Psoas muscle (tissue), 8 donors: ENCODE data around the gene GRM7. TPM values are rescaled to one million over a fixed set of nuclear protein-coding genes. Genes with fewer than 3 reads are reported as not detected.

ENCODE experiments used
- ATAC-seq, 4 donors: fragments of 200-7000 bp; cut with Tn5 transposase; one replicate each; pipeline ENCODE4 v1.9.1; 2020; ENCODE audit warnings: moderate library complexity in 3 of 4, mild to moderate bottlenecking in 2 of 4
- DNase-seq, 2 donors: peaks; one replicate each; pipeline ENCODE4 v3.0.0-alpha.2; 2020
- H3K27ac ChIP-seq: fragments of 200-600 bp; one replicate; pipeline ENCODE4 v1.8.0; 2022
- H3K27me3 ChIP-seq, 3 donors: fragments of 200-600 bp in 1 of 3; one replicate each; pipeline versions ENCODE4 v1.6.1 to v1.8.0; 2013 to 2022; ENCODE audit warnings: low read length in 2 of 3, mild to moderate bottlenecking in 2 of 3, moderate library complexity in 1 of 3; ENCODE audit not compliant: insufficient read depth in 3 of 3
- H3K36me3 ChIP-seq, 2 donors: fragments of 200-600 bp in 1 of 2; one replicate each; pipeline versions ENCODE4 v1.6.1 to v1.8.0; 2013 to 2022; ENCODE audit warnings: low read depth in 1 of 2, mild to moderate bottlenecking in 1 of 2, moderate library complexity in 1 of 2; ENCODE audit not compliant: insufficient read depth in 1 of 2
- H3K4me1 ChIP-seq: fragments of 200-600 bp; one replicate; pipeline ENCODE4 v1.8.0; 2022
- H3K4me3 ChIP-seq: fragments of 200-600 bp; one replicate; pipeline ENCODE4 v1.8.0; 2022; ENCODE audit warnings: mild to moderate bottlenecking
- H3K9me3 ChIP-seq: fragments of 200-600 bp; one replicate; pipeline ENCODE4 v1.8.0; 2022
- CTCF ChIP-seq: fragments of 200-600 bp; IDR thresholded peaks from one replicate; pipeline ENCODE4 v1.8.0; 2022; ENCODE audit warnings: antibody characterized with exemption
- WGBS, 3 donors: extraction: QIAGEN DNeasy Blood & Tissue Kit; methylation state at CpG; one replicate each; pipeline versions ENCODE4 v1.1.6 to v1.1.7; 2013; 5-methylcytosine and 5-hydroxymethylcytosine counted together
- intact Hi-C, 2 donors: fragments of 100-400 bp; cut with DNase I; formaldehyde crosslinking; loops; one replicate each; pipeline versions ENCODE4 v1.11.0 to v1.14.2; 2022
- polyA plus RNA-seq, 3 donors: library from polyadenylated mRNA; stranded (reverse); fragments of 200-250 nt; gene quantifications; one replicate each; pipeline ENCODE4 v1.2.3, GENCODE V29; 2013
- total RNA-seq, 4 donors: library from RNA; stranded (reverse); fragmentation: NEBNext Ultra II Directional in 2 of 4; extraction: Animal tissue kit (Norgen Biotek cat#: 25700) in 2 of 4; gene quantifications; one replicate each; pipeline versions ENCODE4 v1.2.1 to v1.2.4, GENCODE V29; 2021 to 2023
- donor health status: healthy with polysubstance abuse.
- donor health status: DM: no; HTN: no; CAD: no; lungs with moderate emphysema.
- donor health status: Bipolar disorder and iron deficiency.
- donor health status: healthy.
- donor health status: DM: yes; HTN: yes; CAD: no.
- donor health status: DM: no; HTN: no; CAD: no.
- donor health status: DM: no; HTN: no; CAD: no.
- donor health status: DM: yes; HTN: yes; CAD: no.

The GRM7 gene
- total and polyA plus RNA-seq, 7 donors, result 0.01 TPM; not detected in 6

- Histone ChIP-seq H3K27ac (no peak overlapping the region), H3K27me3 (no peaks in the 10 kb centered on the region), H3K36me3 (no peaks in the 10 kb centered on the region), H3K4me1 (no peaks in the 10 kb centered on the region), H3K9me3 (peaks cover 4% of the 10 kb centered on the region), H3K4me3 (no peak overlapping the region)
- intact Hi-C loops, result no loop called here
- 32 to 78% (median 77%) methylated on average over 1 of the region's 1 CpG for WGBS, 3 donors
- no peak for TF ChIP-seq CTCF
- ATAC-seq (no peak), DNase-seq (no peak)
Observed at GRCh38 chr3:7238565-7239295, 377.8 kb downstream of the GRM7 start.

- Histone ChIP-seq H3K9me3 (peaks cover 1% of the 10 kb centered on the region), H3K36me3 (no peaks in the 10 kb centered on the region), H3K4me1 (no peaks in the 10 kb centered on the region), H3K4me3 (no peak overlapping the region), H3K27ac (no peak overlapping the region), H3K27me3 (no peaks in the 10 kb centered on the region)
- TF ChIP-seq CTCF, result no peak
- no peak for DNase-seq
- intact Hi-C loops, result no loop called here
- WGBS, 3 donors, result 50 to 67% (median 57%) methylated on average over 4 of the region's 4 CpGs
- no peak for ATAC-seq
Observed at GRCh38 chr3:7241584-7242302, 380.8 kb downstream of the GRM7 start.

GRCh38 chr3:7242303-7242635 is 381.4 kb downstream of the GRM7 start:
- Histone ChIP-seq H3K9me3 (no peaks in the 10 kb centered on the region), H3K4me3 (no peak overlapping the region), H3K27ac (no peak overlapping the region), H3K4me1 (no peaks in the 10 kb centered on the region), H3K36me3 (no peaks in the 10 kb centered on the region), H3K27me3 (no peaks in the 10 kb centered on the region)
- intact Hi-C loops, result no loop called here
- TF ChIP-seq CTCF, result no peak
- ATAC-seq (no peak), DNase-seq (no peak)

- intact Hi-C loops, result no loop called here
- no peaks in the 10 kb centered on the region for H3K9me3 ChIP-seq
- no peaks in the 10 kb centered on the region for H3K36me3 ChIP-seq
- H3K27ac ChIP-seq, result no peak overlapping the region
- no peak for TF ChIP-seq CTCF
- 85 to 88% (median 87%) methylated on average over 5 of the region's 5 CpGs for WGBS, 3 donors
- H3K27me3 ChIP-seq, result no peaks in the 10 kb centered on the region
- no peaks in the 10 kb centered on the region for H3K4me1 ChIP-seq
- H3K4me3 ChIP-seq, result no peak overlapping the region
- no peak for DNase-seq
- no peak for ATAC-seq
Observed at GRCh38 chr3:7249493-7250076, 388.7 kb downstream of the GRM7 start.
